Measurements from ENCODE around the gene LAMTOR2.
A peak's percentile ranks its signal among the peaks of the same experiment; 100 is the strongest.
"Not testable (repeated sequence)": the region's sequence is repeated elsewhere in the genome, so short reads cannot be mapped to it uniquely, and the experiment has no call there.

Gene LAMTOR2

GRCh38 chr1:156054500-156055280, at the start of gene LAMTOR2:
Gene LAMTOR2, plus strand, starts transcription at chr1:156054782. Its CDS starts 108 bp downstream, at chr1:156054890.
- peak; percentile 90 to 96 (median 94) for DNase-seq (ENCODE audit: low read depth in 3 of 3)

- no peak for DNase-seq (ENCODE audit: low read depth in 3 of 3)
Observed at GRCh38 chr1:156004843-156005584, 49.6 kb upstream of the LAMTOR2 start.

- DNase-seq (ENCODE audit: low read depth in 3 of 3), result no peak
Observed at GRCh38 chr1:156006666-156007376, 47.8 kb upstream of the LAMTOR2 start.

DNA sequence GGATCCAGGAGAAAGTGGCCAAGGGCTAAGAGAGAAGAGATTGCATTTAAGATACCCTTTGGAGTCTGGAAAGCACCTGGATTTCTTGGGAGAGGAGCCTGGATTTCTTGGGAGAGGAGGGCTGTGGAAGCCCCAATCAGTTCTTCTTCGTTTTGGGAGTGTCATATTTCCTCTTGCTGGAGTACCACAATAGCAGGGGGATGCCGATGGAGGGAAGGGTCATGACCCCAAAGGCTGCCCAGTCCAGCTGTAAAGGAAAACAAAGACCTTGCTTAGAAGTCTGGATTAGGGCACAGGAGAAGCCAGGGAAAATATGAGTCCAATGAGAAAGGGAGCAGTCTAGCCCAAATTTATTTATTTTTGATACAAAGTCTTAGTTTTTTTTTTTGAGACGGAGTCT, 45.2 kb upstream of the LAMTOR2 start:
- no peak for DNase-seq (ENCODE audit: low read depth in 3 of 3)

DNA sequence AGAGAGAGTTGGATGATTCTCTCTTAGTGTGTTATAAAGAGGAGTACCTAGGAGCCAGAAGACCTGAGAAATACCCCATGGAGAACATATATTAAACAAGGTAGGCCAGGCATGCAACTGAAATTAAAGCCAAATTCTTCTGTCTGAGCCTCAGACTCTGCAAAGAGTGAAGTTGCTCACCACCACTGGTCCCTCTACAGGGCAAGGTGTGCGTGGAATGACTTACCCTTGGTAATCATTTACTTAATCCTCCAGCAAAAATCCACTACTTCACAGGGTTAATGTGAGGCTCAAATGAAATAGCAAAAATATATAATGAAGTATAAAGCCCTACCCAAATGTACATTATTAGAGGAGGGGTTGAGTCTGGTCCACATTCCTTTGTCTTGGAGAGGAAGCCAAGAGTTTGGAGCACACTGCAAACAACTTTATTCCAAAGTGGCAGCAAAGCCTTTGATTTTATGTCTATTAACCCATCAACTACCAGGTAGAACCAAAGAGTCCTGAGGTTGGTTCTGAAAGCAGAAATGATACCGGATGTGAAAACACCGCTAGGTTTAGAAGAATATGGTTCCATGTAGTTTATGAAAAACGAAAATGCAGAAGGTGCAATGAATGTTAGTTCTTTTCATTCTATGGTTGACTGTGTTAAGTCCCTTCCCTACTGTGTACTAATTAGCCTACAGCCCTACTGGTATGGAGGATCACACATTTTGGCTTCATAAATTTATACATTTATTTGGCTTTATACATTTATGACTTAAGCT, 42.3 kb upstream of the LAMTOR2 start:
- no peak for DNase-seq (ENCODE audit: low read depth in 3 of 3)

- no peak for DNase-seq (ENCODE audit: low read depth in 3 of 3)
Observed at GRCh38 chr1:156014829-156015228, 39.8 kb upstream of the LAMTOR2 start.

DNA sequence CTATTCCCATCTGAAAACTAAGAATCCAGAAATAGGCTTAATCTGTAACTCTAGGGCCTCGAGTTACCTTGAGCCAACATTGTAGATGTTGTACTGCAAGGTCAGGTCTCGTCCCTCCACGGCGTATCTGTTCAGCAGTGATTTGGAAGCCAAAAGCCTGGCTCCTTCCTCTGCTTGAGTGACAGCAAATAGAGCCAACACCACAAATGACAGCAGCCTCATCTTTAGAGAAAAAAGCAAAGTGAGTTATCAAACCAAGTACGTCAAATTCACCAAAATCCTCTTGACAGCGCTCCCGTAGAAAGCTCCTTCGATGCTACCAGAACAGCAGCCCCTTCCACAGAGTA, 34.7 kb upstream of the LAMTOR2 start:
- no peak for DNase-seq (ENCODE audit: low read depth in 3 of 3)

- peak; percentile 54 to 66 (median 65) for DNase-seq (ENCODE audit: low read depth in 3 of 3)
Observed at GRCh38 chr1:156020293-156021092, 34.1 kb upstream of the LAMTOR2 start, which contains the start of gene SSR2. Gene SSR2, minus strand, starts transcription at chr1:156020951. Its CDS starts 784 bp downstream, at chr1:156020167.

DNA sequence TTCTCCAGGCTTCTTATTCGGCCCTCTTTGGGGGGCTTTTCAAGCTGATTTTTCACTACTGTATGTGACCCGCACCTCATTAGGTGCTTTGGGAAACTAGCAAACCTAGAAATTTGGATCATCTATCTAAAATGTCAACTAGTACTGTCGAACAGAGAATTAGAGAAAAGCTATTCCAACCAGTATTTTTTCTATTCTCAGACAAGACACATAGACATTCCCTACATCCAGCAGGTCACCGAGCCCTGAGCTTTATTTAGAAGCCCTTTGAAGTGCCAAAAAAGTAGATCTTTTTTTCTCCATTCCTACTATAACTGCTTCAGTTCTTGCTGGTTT, 33.5 kb upstream of the LAMTOR2 start:
- DNase-seq (ENCODE audit: low read depth in 3 of 3), result no peak

GRCh38 chr1:156021954-156022353, 32.6 kb upstream of the LAMTOR2 start:
- no peak for DNase-seq (ENCODE audit: low read depth in 3 of 3)

DNA sequence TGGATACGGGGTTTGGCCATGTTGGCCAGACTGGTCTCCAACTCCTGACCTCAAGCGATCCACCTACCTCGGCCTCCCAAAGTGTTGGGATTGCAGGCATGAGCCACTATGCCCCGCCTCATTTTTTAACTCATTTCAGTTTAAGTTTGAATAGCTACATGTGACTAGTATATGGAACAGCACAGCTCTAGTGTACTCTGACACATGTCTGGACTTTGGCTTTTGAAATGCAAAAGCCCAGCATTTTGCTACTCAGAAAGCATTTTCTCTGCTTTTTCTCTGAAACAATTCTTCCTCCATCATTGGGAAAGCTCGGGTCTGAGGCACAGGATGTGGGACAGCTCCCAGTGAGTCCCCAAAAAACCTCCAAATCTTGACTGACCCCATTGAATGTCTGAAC, 29.8 kb upstream of the LAMTOR2 start:
- no peak for DNase-seq (ENCODE audit: low read depth in 3 of 3)

DNA sequence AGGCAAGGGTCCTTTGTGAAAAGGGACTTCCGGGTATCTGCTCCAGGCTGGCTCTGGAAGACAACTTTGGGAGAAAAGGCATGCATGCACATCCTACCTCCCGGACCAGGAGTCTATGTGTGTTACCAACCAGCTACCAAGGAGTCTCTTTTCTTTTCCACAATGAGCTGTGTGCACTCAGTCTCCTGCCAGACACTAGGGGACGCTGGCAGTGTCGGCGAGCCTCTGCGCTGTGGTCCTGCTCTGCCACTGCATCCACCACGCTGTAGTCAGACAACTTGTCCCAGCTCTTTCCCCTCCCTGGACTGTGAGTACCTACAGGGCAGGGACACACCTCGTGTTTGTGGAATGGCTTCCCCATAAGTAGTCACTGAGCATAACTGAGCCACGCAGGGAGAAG, 28.7 kb upstream of the LAMTOR2 start:
- DNase-seq (ENCODE audit: low read depth in 3 of 3), result no peak

GRCh38 chr1:156026588-156026987, 28.0 kb upstream of the LAMTOR2 start:
- no peak for DNase-seq (ENCODE audit: low read depth in 3 of 3)

GRCh38 chr1:156033011-156033410, 21.6 kb upstream of the LAMTOR2 start:
- DNase-seq (ENCODE audit: low read depth in 3 of 3), result no peak

GRCh38 chr1:156034991-156035390, 19.6 kb upstream of the LAMTOR2 start:
- DNase-seq (ENCODE audit: low read depth in 3 of 3), result not testable (repeated sequence)

DNA sequence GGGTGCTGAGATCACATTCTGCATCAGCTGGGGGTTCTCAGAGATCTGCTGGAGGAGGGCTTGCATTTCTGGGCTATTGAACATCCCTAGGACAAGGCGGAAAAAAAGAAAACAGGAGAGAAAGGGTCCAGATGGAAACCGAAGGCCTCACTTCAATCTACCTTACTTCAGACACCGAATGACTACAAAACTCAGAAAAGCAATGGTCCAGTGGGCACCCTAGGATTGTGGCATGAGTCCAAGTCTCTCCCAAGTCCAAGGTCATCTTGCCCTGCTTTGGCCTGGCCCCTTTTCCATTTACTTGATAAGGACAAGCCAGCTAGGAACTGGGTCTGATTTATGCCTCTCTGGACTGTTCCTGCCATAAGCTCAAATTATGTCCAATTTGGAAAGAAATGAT, 11.8 kb upstream of the LAMTOR2 start:
- no peak for DNase-seq (ENCODE audit: low read depth in 3 of 3)

GRCh38 chr1:156045076-156045475, 9.5 kb upstream of the LAMTOR2 start:
- DNase-seq (ENCODE audit: low read depth in 3 of 3), result no peak

GRCh38 chr1:156048663-156049258, 5.8 kb upstream of the LAMTOR2 start:
- DNase-seq (ENCODE audit: low read depth in 3 of 3), result no peak

- DNase-seq (ENCODE audit: low read depth in 3 of 3), result no peak
Observed at GRCh38 chr1:156050376-156050775, 4.2 kb upstream of the LAMTOR2 start.

GRCh38 chr1:156051011-156051725, 3.4 kb upstream of the LAMTOR2 start:
- DNase-seq (ENCODE audit: low read depth in 3 of 3), result no peak

Measured in stimulated activated CD4-positive, alpha-beta T cell treated with anti-CD3 and anti-CD28 coated beads, TNF-alpha, amount 100 ng/mL, for 4 hours (primary cell).